Loucy (cell line): Measurements from ENCODE around the gene FAM131B.

Experiments used
- EZH2phosphoT487 ChIP-seq: fragments of 200-600 bp; IDR thresholded peaks from 2 replicates; pipeline ENCODE4 v1.6.1; 2018; ENCODE audit warnings: antibody characterized with exemption, mild to moderate bottlenecking, moderate library complexity, borderline replicate concordance
- TF ChIP-seq, protein P1 (sequence below): fragments of 200-600 bp; sonication (generic); conservative IDR thresholded peaks from 2 replicates; pipeline ENCODE4 v1.5.1; 2014; ENCODE audit warnings: mild to moderate bottlenecking, antibody characterized with exemption, low read length

DNA sequence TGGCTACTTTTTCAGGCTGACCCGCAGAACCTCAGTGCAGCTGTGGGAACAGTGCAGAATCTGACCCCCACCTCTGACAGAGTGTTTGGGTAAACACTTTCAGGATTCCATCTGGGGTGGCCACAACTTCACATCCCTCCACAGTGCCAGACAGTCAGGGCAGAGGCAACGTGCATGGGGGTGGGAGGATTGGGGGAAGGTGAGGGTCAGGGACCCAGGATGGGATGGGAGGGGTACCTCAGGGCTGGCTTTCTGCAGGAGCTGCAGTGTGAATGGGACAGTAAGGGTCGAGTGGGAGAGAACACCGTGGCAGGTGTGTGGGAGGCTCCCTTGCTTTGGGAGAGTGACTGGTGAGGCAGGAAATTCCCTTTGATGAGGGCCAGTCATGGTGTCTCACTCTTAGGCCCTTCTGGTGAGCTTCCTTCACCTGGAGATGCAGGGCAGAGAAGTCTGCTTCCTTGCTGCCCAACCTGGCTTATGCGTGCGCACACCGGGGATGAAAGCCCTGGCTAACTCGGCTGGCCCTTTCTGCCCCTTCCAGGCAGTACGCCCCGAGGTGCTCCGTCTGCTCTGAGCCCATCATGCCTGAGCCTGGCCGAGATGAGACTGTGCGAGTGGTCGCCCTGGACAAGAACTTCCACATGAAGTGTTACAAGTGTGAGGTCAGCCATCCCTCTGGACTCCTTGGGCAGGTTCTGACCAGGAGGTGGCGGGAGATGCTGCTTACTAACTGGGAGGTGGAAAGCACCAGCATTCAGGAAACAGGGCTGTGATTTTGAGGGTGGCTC, 27.0 kb upstream of the FAM131B start:
- TF ChIP-seq, protein P1, sequence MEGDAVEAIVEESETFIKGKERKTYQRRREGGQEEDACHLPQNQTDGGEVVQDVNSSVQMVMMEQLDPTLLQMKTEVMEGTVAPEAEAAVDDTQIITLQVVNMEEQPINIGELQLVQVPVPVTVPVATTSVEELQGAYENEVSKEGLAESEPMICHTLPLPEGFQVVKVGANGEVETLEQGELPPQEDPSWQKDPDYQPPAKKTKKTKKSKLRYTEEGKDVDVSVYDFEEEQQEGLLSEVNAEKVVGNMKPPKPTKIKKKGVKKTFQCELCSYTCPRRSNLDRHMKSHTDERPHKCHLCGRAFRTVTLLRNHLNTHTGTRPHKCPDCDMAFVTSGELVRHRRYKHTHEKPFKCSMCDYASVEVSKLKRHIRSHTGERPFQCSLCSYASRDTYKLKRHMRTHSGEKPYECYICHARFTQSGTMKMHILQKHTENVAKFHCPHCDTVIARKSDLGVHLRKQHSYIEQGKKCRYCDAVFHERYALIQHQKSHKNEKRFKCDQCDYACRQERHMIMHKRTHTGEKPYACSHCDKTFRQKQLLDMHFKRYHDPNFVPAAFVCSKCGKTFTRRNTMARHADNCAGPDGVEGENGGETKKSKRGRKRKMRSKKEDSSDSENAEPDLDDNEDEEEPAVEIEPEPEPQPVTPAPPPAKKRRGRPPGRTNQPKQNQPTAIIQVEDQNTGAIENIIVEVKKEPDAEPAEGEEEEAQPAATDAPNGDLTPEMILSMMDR, result no peak
- no peak for TF ChIP-seq EZH2phosphoT487
